HL-60 (cell line): ENCODE measurements around the gene PRRT1B.

ENCODE experiments used
- DNase-seq, 2 experiments: peaks; one replicate each; pipeline ENCODE4 v3.0.0-alpha.2; 2010 to 2020; ENCODE audit warnings: low read depth in 1 of 2, low spot score in 1 of 2
- H3K27ac ChIP-seq: fragments of 250-450 bp; sonication (Bioruptor Pico); replicated peaks from 2 replicates; pipeline ENCODE4 v1.5.1; 2020; ENCODE audit warnings: mild to moderate bottlenecking, moderate library complexity
- H3K27me3 ChIP-seq: fragments of 250-450 bp; sonication (Bioruptor Pico); 2 replicates; pipeline ENCODE4 v1.5.1; 2021; ENCODE audit warnings: mild to moderate bottlenecking, moderate library complexity; ENCODE audit not compliant: insufficient read depth, poor library complexity, severe bottlenecking
- H3K4me3 ChIP-seq: replicated peaks from 2 replicates; pipeline ENCODE4 v1.5.1; 2011; ENCODE audit warnings: mild to moderate bottlenecking, control low read depth, low read length; ENCODE audit not compliant: insufficient read depth
- GABPA ChIP-seq: IDR thresholded peaks from 2 replicates; pipeline ENCODE4 v1.6.1; 2012; ENCODE audit warnings: low read depth
- POLR2AphosphoS5 ChIP-seq: IDR thresholded peaks from 2 replicates; pipeline ENCODE4 v1.6.1; 2012; ENCODE audit warnings: low read depth
- SPI1 ChIP-seq: IDR thresholded peaks from 2 replicates; pipeline ENCODE4 v1.6.1; 2012; ENCODE audit warnings: low read depth, mild to moderate bottlenecking, borderline replicate concordance
- TF ChIP-seq, protein P1 (sequence below): IDR thresholded peaks from 2 replicates; pipeline ENCODE4 v1.6.1; 2012; ENCODE audit warnings: low read depth; ENCODE audit not compliant: insufficient replicate concordance
- TF ChIP-seq, protein P2 (sequence below): IDR thresholded peaks from one replicate; pipeline ENCODE4 v1.5.1; 2011; ENCODE audit warnings: low read length, control low read depth, inconsistent platforms; ENCODE audit not compliant: insufficient read depth

PRRT1B gene

DNA sequence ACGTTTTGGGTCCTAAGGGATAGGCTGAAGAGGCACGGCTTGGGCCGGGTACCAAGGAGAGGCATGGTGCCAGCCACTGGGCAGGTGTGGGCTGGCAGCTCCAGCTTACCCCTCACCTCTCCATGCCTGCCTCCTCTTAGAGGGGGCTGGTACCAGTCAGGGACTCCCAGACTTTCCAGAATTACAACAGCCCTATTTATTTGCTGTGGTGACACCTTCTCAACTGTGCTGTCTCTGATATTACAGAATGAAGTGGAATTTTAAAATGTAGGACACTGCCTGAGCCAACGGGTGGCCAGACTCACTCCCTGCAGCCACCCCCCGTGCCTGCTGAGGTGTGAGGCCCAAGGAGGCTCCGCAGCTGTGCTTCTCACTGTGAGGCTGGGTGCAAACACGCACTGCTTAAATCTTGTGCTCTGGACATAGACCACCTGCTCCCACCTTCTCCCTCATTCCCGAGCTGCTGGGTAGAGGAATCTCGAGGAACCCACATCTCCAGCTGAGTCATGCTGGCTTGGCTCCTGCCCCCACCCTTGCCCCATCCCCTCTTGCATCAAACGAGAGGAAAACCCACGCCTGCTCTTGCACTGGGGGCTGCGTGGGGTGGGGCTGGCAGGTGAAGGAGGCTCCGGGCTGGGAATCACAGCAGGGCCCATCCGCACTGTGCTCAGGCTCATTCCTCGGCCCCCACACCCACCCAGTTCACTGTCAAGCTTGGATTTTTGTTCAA, 47.9 kb downstream of the PRRT1B start:
- no peak for DNase-seq
- H3K27ac ChIP-seq, result no peak overlapping the region; the same call in 1 of the 2 replicates
- TF ChIP-seq, protein P1, sequence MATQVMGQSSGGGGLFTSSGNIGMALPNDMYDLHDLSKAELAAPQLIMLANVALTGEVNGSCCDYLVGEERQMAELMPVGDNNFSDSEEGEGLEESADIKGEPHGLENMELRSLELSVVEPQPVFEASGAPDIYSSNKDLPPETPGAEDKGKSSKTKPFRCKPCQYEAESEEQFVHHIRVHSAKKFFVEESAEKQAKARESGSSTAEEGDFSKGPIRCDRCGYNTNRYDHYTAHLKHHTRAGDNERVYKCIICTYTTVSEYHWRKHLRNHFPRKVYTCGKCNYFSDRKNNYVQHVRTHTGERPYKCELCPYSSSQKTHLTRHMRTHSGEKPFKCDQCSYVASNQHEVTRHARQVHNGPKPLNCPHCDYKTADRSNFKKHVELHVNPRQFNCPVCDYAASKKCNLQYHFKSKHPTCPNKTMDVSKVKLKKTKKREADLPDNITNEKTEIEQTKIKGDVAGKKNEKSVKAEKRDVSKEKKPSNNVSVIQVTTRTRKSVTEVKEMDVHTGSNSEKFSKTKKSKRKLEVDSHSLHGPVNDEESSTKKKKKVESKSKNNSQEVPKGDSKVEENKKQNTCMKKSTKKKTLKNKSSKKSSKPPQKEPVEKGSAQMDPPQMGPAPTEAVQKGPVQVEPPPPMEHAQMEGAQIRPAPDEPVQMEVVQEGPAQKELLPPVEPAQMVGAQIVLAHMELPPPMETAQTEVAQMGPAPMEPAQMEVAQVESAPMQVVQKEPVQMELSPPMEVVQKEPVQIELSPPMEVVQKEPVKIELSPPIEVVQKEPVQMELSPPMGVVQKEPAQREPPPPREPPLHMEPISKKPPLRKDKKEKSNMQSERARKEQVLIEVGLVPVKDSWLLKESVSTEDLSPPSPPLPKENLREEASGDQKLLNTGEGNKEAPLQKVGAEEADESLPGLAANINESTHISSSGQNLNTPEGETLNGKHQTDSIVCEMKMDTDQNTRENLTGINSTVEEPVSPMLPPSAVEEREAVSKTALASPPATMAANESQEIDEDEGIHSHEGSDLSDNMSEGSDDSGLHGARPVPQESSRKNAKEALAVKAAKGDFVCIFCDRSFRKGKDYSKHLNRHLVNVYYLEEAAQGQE, result no peak
- TF ChIP-seq POLR2AphosphoS5 (no peak), GABPA (no peak), SPI1 (no peak)
- TF ChIP-seq, protein P2, sequence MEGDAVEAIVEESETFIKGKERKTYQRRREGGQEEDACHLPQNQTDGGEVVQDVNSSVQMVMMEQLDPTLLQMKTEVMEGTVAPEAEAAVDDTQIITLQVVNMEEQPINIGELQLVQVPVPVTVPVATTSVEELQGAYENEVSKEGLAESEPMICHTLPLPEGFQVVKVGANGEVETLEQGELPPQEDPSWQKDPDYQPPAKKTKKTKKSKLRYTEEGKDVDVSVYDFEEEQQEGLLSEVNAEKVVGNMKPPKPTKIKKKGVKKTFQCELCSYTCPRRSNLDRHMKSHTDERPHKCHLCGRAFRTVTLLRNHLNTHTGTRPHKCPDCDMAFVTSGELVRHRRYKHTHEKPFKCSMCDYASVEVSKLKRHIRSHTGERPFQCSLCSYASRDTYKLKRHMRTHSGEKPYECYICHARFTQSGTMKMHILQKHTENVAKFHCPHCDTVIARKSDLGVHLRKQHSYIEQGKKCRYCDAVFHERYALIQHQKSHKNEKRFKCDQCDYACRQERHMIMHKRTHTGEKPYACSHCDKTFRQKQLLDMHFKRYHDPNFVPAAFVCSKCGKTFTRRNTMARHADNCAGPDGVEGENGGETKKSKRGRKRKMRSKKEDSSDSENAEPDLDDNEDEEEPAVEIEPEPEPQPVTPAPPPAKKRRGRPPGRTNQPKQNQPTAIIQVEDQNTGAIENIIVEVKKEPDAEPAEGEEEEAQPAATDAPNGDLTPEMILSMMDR, result no peak
- H3K27me3 ChIP-seq, result no peaks in the 10 kb centered on the region
- H3K4me3 ChIP-seq, result no peak overlapping the region

DNA sequence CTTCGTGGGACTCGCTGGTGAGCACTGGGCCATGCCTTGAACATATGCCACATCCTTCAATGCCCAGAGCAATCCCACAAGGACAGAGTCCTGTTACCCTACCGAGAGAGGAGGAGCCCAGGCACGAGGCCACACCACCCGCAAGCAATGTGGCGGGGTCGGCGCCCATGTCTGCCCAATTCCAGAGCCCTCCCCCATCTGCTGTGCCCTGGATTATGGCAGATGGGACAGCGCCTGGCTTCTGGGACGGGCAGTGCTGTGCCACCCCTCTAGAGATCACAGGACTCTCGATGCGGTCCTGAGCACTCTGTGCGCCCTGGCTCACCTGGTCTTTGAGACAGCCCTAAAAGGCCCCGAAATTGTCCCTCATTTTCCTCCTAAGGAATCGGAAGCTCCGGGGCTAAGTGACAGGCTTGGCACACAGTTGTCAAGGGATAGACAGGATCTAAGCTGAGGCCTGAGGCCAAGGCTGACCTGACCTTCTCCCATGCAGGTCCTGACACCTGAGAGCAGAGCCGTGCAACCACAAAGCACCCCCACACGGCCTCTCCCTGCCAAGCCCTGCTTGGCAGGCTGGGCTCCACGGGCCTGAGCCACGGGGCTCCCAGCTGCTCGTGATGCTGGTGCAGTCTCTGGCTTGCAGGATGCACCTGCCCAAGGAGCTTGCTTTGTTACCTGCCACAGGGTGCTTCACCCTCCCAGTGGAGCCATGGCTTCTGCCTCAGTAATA, 48.8 kb downstream of the PRRT1B start:
- TF ChIP-seq POLR2AphosphoS5 (no peak), SPI1 (no peak)
- TF ChIP-seq, protein P1, result no peak
- H3K4me3 ChIP-seq, result no peak overlapping the region
- no peak overlapping the region for H3K27ac ChIP-seq
- no peak for DNase-seq
- no peaks in the 10 kb centered on the region for H3K27me3 ChIP-seq

DNA sequence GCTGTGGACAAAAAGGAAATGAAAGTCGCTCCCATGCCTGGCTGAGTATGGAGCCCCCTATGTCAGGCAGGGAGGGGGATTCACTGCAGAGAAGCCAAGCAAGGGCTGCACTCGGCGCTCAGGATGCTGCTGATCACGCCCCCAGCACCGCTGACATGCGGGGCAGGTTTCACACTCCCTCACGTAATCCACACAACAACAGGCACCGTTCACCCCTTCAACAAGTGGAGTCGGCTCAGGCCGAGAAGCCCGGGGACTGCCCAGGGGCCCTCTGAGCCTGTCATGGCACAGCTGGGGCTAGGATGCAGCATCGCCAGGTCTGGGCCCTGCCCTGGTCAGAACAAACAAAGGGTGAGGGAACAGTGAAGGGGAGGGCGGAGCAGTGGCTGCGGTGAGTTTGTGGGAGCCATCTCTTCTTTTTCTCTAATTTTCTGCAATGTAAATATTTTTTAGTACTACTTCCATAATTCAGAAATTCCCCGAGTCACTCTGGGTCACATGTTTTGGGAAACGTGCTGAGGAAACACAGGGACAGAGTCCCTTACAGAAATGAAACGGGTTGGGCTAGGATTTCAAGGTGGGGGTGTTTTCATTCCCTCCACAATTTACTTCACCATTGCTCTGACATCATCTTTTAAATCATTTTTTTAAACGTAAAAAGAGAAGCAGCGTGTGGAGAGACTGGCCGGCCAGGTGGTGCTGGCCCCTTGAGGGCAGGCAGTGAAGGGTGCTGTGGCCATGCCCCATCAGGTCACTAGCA, 49.8 kb downstream of the PRRT1B start:
- H3K27me3 ChIP-seq, result no peaks in the 10 kb centered on the region
- H3K4me3 ChIP-seq, result no peak overlapping the region
- TF ChIP-seq, protein P1, result no peak
- TF ChIP-seq SPI1 (no peak), GABPA (no peak), POLR2AphosphoS5 (no peak)
- TF ChIP-seq, protein P2, result no peak
- DNase-seq, result no peak
- H3K27ac ChIP-seq, result peak overlapping the region; percentile 35
